ENCODE results near the gene ADAMTSL4.
A peak's percentile ranks its signal among the peaks of the same experiment; 100 is the strongest.
"Not testable (repeated sequence)": the region's sequence is repeated elsewhere in the genome, so short reads cannot be mapped to it uniquely, and the experiment has no call there.

Gene ADAMTSL4

GRCh38 chr1:150572918-150573647, 23.9 kb downstream of the ADAMTSL4 start:
- DNase-seq = no peak
- Histone ChIP-seq H2BK120ac (ENCODE audit: low read depth, low read length) (no peak overlapping the region), H4K8ac (ENCODE audit: low read depth, low read length) (no peak overlapping the region), H3K18ac (ENCODE audit: low read length) (no peak overlapping the region), H2BK5ac (ENCODE audit: low read length) (no peak overlapping the region), H3K27me3 (ENCODE audit: insufficient read depth, low read length, poor library complexity) (no peaks in the 10 kb centered on the region), H3K36me3 (ENCODE audit: control insufficient read depth, insufficient read depth, low read length) (peaks cover 13% of the 10 kb centered on the region), H2BK15ac (replicated peaks; ENCODE audit: low read depth) (no peak overlapping the region), H3K4me3 (ENCODE audit: low read length) (no peak overlapping the region), H3K9ac (ENCODE audit: low read length) (no peak overlapping the region), H4K5ac (ENCODE audit: low read length) (no peak overlapping the region), H3K4me1 (ENCODE audit: control insufficient read depth, low read depth, low read length) (peaks cover 11% of the 10 kb centered on the region), H3K56ac (ENCODE audit: low read length) (no peak overlapping the region), H3K27ac (ENCODE audit: low read depth, low read length) (peak overlapping the region; percentile 6), H3K4me2 (ENCODE audit: low read length) (no peak overlapping the region), H2AK5ac (ENCODE audit: low read length) (no peak overlapping the region), H3K23ac (ENCODE audit: low read length) (no peak overlapping the region), H3K79me2 (ENCODE audit: control insufficient read depth, insufficient read depth, low read length) (peaks cover 58% of the 10 kb centered on the region), H3K79me1 (ENCODE audit: low read length) (peaks cover 6% of the 10 kb centered on the region), H3K4ac (ENCODE audit: low read depth, low read length) (no peak overlapping the region)
- WGBS (ENCODE audit: extremely low coverage, insufficient coverage, low lambda C conversion rate) = no CpG with 5 or more reads among the region's 4 CpGs

- not testable (repeated sequence) for H3K27me3 ChIP-seq (ENCODE audit: insufficient read depth, low read length, poor library complexity); H3K4me1 ChIP-seq (ENCODE audit: control insufficient read depth, low read depth, low read length); H3K56ac ChIP-seq (ENCODE audit: low read length); DNase-seq; H3K4ac ChIP-seq (ENCODE audit: low read depth, low read length); H3K18ac ChIP-seq (ENCODE audit: low read length); H3K79me1 ChIP-seq (ENCODE audit: low read length); H3K4me2 ChIP-seq (ENCODE audit: low read length); H4K5ac ChIP-seq (ENCODE audit: low read length); H3K4me3 ChIP-seq (ENCODE audit: low read length); H2BK120ac ChIP-seq (ENCODE audit: low read depth, low read length); H2AK5ac ChIP-seq (ENCODE audit: low read length); H2BK5ac ChIP-seq (ENCODE audit: low read length); H3K9ac ChIP-seq (ENCODE audit: low read length); H2BK15ac ChIP-seq (replicated peaks; ENCODE audit: low read depth); H4K8ac ChIP-seq (ENCODE audit: low read depth, low read length); H3K23ac ChIP-seq (ENCODE audit: low read length)
- no CpG with 5 or more reads among the region's 13 CpGs for WGBS (ENCODE audit: extremely low coverage, insufficient coverage, low lambda C conversion rate)
- Histone ChIP-seq H3K27ac (ENCODE audit: low read depth, low read length) (peak overlapping the region; percentile 6), H3K79me2 (ENCODE audit: control insufficient read depth, insufficient read depth, low read length) (peaks cover 64% of the 10 kb centered on the region), H3K36me3 (ENCODE audit: control insufficient read depth, insufficient read depth, low read length) (peaks cover 13% of the 10 kb centered on the region)
Observed at GRCh38 chr1:150573648-150574071, 24.5 kb downstream of the ADAMTSL4 start.

GRCh38 chr1:150574260-150575071, 25.3 kb downstream of the ADAMTSL4 start:
- no peak overlapping the region for H3K18ac ChIP-seq (ENCODE audit: low read length)
- no peaks in the 10 kb centered on the region for H3K27me3 ChIP-seq (ENCODE audit: insufficient read depth, low read length, poor library complexity)
- H3K79me2 ChIP-seq (ENCODE audit: control insufficient read depth, insufficient read depth, low read length) = peaks cover 67% of the 10 kb centered on the region
- no peak overlapping the region for H2BK15ac ChIP-seq (replicated peaks; ENCODE audit: low read depth)
- H2BK120ac ChIP-seq (ENCODE audit: low read depth, low read length) = no peak overlapping the region
- peaks cover 6% of the 10 kb centered on the region for H3K79me1 ChIP-seq (ENCODE audit: low read length)
- H2AK5ac ChIP-seq (ENCODE audit: low read length) = no peak overlapping the region
- no peak overlapping the region for H3K4ac ChIP-seq (ENCODE audit: low read depth, low read length)
- no peak overlapping the region for H3K56ac ChIP-seq (ENCODE audit: low read length)
- H3K36me3 ChIP-seq (ENCODE audit: control insufficient read depth, insufficient read depth, low read length) = peaks cover 13% of the 10 kb centered on the region
- H4K5ac ChIP-seq (ENCODE audit: low read length) = no peak overlapping the region
- H3K4me1 ChIP-seq (ENCODE audit: control insufficient read depth, low read depth, low read length) = peaks cover 6% of the 10 kb centered on the region
- no peak for DNase-seq
- H2BK5ac ChIP-seq (ENCODE audit: low read length) = no peak overlapping the region
- H4K8ac ChIP-seq (ENCODE audit: low read depth, low read length) = no peak overlapping the region
- H3K27ac ChIP-seq (ENCODE audit: low read depth, low read length) = no peak overlapping the region
- no CpG with 5 or more reads among the region's 6 CpGs for WGBS (ENCODE audit: extremely low coverage, insufficient coverage, low lambda C conversion rate)
- no peak overlapping the region for H3K4me2 ChIP-seq (ENCODE audit: low read length)
- no peak overlapping the region for H3K4me3 ChIP-seq (ENCODE audit: low read length)
- no peak overlapping the region for H3K23ac ChIP-seq (ENCODE audit: low read length)
- H3K9ac ChIP-seq (ENCODE audit: low read length) = peak overlapping the region; percentile 10

GRCh38 chr1:150575072-150575489, 25.9 kb downstream of the ADAMTSL4 start:
- Histone ChIP-seq H2BK120ac (ENCODE audit: low read depth, low read length) (no peak overlapping the region), H3K36me3 (ENCODE audit: control insufficient read depth, insufficient read depth, low read length) (peaks cover 13% of the 10 kb centered on the region), H3K79me1 (ENCODE audit: low read length) (peaks cover 6% of the 10 kb centered on the region), H2AK5ac (ENCODE audit: low read length) (no peak overlapping the region), H4K8ac (ENCODE audit: low read depth, low read length) (no peak overlapping the region), H3K27ac (ENCODE audit: low read depth, low read length) (no peak overlapping the region), H3K9ac (ENCODE audit: low read length) (no peak overlapping the region), H4K5ac (ENCODE audit: low read length) (no peak overlapping the region), H3K4ac (ENCODE audit: low read depth, low read length) (no peak overlapping the region), H3K4me1 (ENCODE audit: control insufficient read depth, low read depth, low read length) (peaks cover 4% of the 10 kb centered on the region), H3K4me3 (ENCODE audit: low read length) (no peak overlapping the region), H2BK15ac (replicated peaks; ENCODE audit: low read depth) (no peak overlapping the region), H3K23ac (ENCODE audit: low read length) (no peak overlapping the region), H3K27me3 (ENCODE audit: insufficient read depth, low read length, poor library complexity) (no peaks in the 10 kb centered on the region), H3K79me2 (ENCODE audit: control insufficient read depth, insufficient read depth, low read length) (peaks cover 65% of the 10 kb centered on the region), H3K18ac (ENCODE audit: low read length) (no peak overlapping the region), H2BK5ac (ENCODE audit: low read length) (no peak overlapping the region), H3K56ac (ENCODE audit: low read length) (no peak overlapping the region), H3K4me2 (ENCODE audit: low read length) (no peak overlapping the region)
- no peak for DNase-seq
- no CpG with 5 or more reads among the region's 4 CpGs for WGBS (ENCODE audit: extremely low coverage, insufficient coverage, low lambda C conversion rate)

- WGBS (ENCODE audit: extremely low coverage, insufficient coverage, low lambda C conversion rate) = no CpG with 5 or more reads among the region's 1 CpG
- peaks cover 13% of the 10 kb centered on the region for H3K36me3 ChIP-seq (ENCODE audit: control insufficient read depth, insufficient read depth, low read length)
- no peak overlapping the region for H2BK5ac ChIP-seq (ENCODE audit: low read length)
- no peak for DNase-seq
- H3K18ac ChIP-seq (ENCODE audit: low read length) = no peak overlapping the region
- H3K27ac ChIP-seq (ENCODE audit: low read depth, low read length) = no peak overlapping the region
- peaks cover 4% of the 10 kb centered on the region for H3K4me1 ChIP-seq (ENCODE audit: control insufficient read depth, low read depth, low read length)
- peak overlapping the region; percentile 10 for H3K56ac ChIP-seq (ENCODE audit: low read length)
- H2BK120ac ChIP-seq (ENCODE audit: low read depth, low read length) = no peak overlapping the region
- H3K79me1 ChIP-seq (ENCODE audit: low read length) = peaks cover 6% of the 10 kb centered on the region
- no peak overlapping the region for H4K8ac ChIP-seq (ENCODE audit: low read depth, low read length)
- no peak overlapping the region for H3K23ac ChIP-seq (ENCODE audit: low read length)
- H3K79me2 ChIP-seq (ENCODE audit: control insufficient read depth, insufficient read depth, low read length) = peaks cover 65% of the 10 kb centered on the region
- H3K27me3 ChIP-seq (ENCODE audit: insufficient read depth, low read length, poor library complexity) = no peaks in the 10 kb centered on the region
- no peak overlapping the region for H4K5ac ChIP-seq (ENCODE audit: low read length)
- peak overlapping the region; percentile 41 for H3K9ac ChIP-seq (ENCODE audit: low read length)
- peak overlapping the region; percentile 42 for H3K4me2 ChIP-seq (ENCODE audit: low read length)
- no peak overlapping the region for H2BK15ac ChIP-seq (replicated peaks; ENCODE audit: low read depth)
- H3K4me3 ChIP-seq (ENCODE audit: low read length) = no peak overlapping the region
- no peak overlapping the region for H3K4ac ChIP-seq (ENCODE audit: low read depth, low read length)
- H2AK5ac ChIP-seq (ENCODE audit: low read length) = no peak overlapping the region
Observed at GRCh38 chr1:150575518-150576366, 26.5 kb downstream of the ADAMTSL4 start.
